Measurements from ENCODE around the gene UBE2E3.

GRCh38 chr2:180987146-180987545, 6.7 kb downstream of the UBE2E3 start:
- TF ChIP-seq CTCF (conservative IDR thresholded peaks at IDR 0.05), result no peak
- no peak for TF ChIP-seq EZH2 (IDR thresholded peaks at IDR 0.05; ENCODE audit: low read depth)

Data from PC-9 (cell line).